ENCODE results near the gene CD37. TPM values are rescaled to one million over a fixed set of nuclear protein-coding genes. Genes with fewer than 3 reads are reported as not detected.

The CD37 gene
- total and polyA plus RNA-seq, 9 donors = 1.5 to 21.5 (median 5.4) TPM

- peak; percentile 68 to 77 (median 75) for DNase-seq
- TF ChIP-seq EP300 (IDR thresholded peaks at IDR 0.05) (no peak), POLR2A (IDR thresholded peaks at IDR 0.05) (no peak), CTCF (IDR thresholded peaks at IDR 0.05) (no peak)
- WGBS, 3 donors = 0 to 1% (median 0%) methylated on average over 14 of the region's 14 CpGs
- Histone ChIP-seq H3K27ac (peak overlapping the region; percentile 88 to 92), H3K4me3 (peak overlapping the region; percentile 53), H3K9me3 (no peaks in the 10 kb centered on the region), H3K36me3 (no peaks in the 10 kb centered on the region), H3K27me3 (no peaks in the 10 kb centered on the region), H3K4me1 (ENCODE audit: insufficient read depth) (no peaks in the 10 kb centered on the region)
- intact Hi-C loops (cut with DNase I) = loop anchor here in 1 of 4 donors (10.0 kb wide), 1 partner anchor 82 kb away; the partner anchor contains the start of gene SLC17A7
Observed at GRCh38 chr19:49362929-49363267, 27.7 kb downstream of the CD37 start.

GRCh38 chr19:49363268-49364082 is 28.3 kb downstream of the CD37 start, which contains the start of gene DKKL1:
Gene DKKL1 (plus strand): TSS chr19:49363877. CDS start chr19:49363999, 122 bp downstream.
- H3K36me3 ChIP-seq = no peaks in the 10 kb centered on the region

GRCh38 chr19:49364083-49364737 is 29.0 kb downstream of the CD37 start:
- H3K36me3 ChIP-seq = no peaks in the 10 kb centered on the region
- 53 to 65% (median 55%) methylated on average over 27 of the region's 27 CpGs for WGBS, 3 donors
- peak; percentile 41 to 66 (median 61) for DNase-seq
- no peak for TF ChIP-seq CTCF (IDR thresholded peaks at IDR 0.05)
- TF ChIP-seq POLR2A (IDR thresholded peaks at IDR 0.05) = no peak
- no peak for TF ChIP-seq EP300 (IDR thresholded peaks at IDR 0.05)
- intact Hi-C loops (cut with DNase I) = loop anchor here in 1 of 4 donors (10.0 kb wide), 1 partner anchor 81 kb away; the partner anchor contains the start of gene SLC17A7
- H3K4me1 ChIP-seq (ENCODE audit: insufficient read depth) = no peaks in the 10 kb centered on the region
- H3K9me3 ChIP-seq = no peaks in the 10 kb centered on the region
- no peaks in the 10 kb centered on the region for H3K27me3 ChIP-seq
- peak overlapping the region; percentile 23 for H3K4me3 ChIP-seq
- peak overlapping the region in 1 of 2 donors; percentile 92 for H3K27ac ChIP-seq

More at GRCh38 chr19:49363268-49364082, 28.3 kb downstream of the CD37 start, which contains the start of gene DKKL1:
- WGBS, 3 donors = 0 to 1% (median 1%) methylated on average over 45 to 46 of the region's 46 CpGs
- no peak for TF ChIP-seq CTCF (IDR thresholded peaks at IDR 0.05)
- TF ChIP-seq EP300 (IDR thresholded peaks at IDR 0.05) = no peak
- TF ChIP-seq POLR2A (IDR thresholded peaks at IDR 0.05) = peak; percentile 62
- no peaks in the 10 kb centered on the region for H3K27me3 ChIP-seq
- peak; percentile 100 for DNase-seq
- no peaks in the 10 kb centered on the region for H3K4me1 ChIP-seq (ENCODE audit: insufficient read depth)
- peak within 1 kb of the TSS; percentile 88 to 92 for H3K27ac ChIP-seq
- intact Hi-C loops (cut with DNase I) = loop anchor here in 1 of 4 donors (10.0 kb wide), 1 partner anchor 81 kb away; the partner anchor contains the start of gene SLC17A7
- peak within 1 kb of the TSS; percentile 53 for H3K4me3 ChIP-seq
- H3K9me3 ChIP-seq = no peaks in the 10 kb centered on the region

- no peaks in the 10 kb centered on the region for H3K4me1 ChIP-seq (ENCODE audit: insufficient read depth)
- no peak for DNase-seq
- no peak overlapping the region for H3K27ac ChIP-seq
- no peaks in the 10 kb centered on the region for H3K27me3 ChIP-seq
- H3K4me3 ChIP-seq = no peak overlapping the region
- H3K9me3 ChIP-seq = no peaks in the 10 kb centered on the region
- no peak for TF ChIP-seq CTCF (IDR thresholded peaks at IDR 0.05)
- TF ChIP-seq EP300 (IDR thresholded peaks at IDR 0.05) = no peak
- no peak for TF ChIP-seq POLR2A (IDR thresholded peaks at IDR 0.05)
- intact Hi-C loops (cut with DNase I) = loop anchor here in 1 of 4 donors (10.0 kb wide), 1 partner anchor 79 kb away; the partner anchor contains the start of gene SLC17A7
- no peaks in the 10 kb centered on the region for H3K36me3 ChIP-seq
Observed at GRCh38 chr19:49366110-49366509, 30.9 kb downstream of the CD37 start.

Data from ovary (tissue), 9 donors.